ENCODE measurements around the gene DAB2IP. TPM values are rescaled to one million over a fixed set of nuclear protein-coding genes. Genes with fewer than 3 reads are reported as not detected.

The DAB2IP gene
- total RNA-seq, 2 donors from 2014 or later, result 38.0 to 47.0 TPM

- H3K9me3 ChIP-seq, result no peaks in the 10 kb centered on the region
- DNase-seq (ENCODE audit: low spot score), result no peak
- H3K4me3 ChIP-seq, result no peak overlapping the region
- no peaks in the 10 kb centered on the region for H3K27me3 ChIP-seq
- H3K36me3 ChIP-seq, result no peaks in the 10 kb centered on the region
- H3K27ac ChIP-seq, result no peak overlapping the region
- no peak for TF ChIP-seq CTCF (IDR thresholded peaks at IDR 0.05)
- H3K4me1 ChIP-seq, result no peaks in the 10 kb centered on the region
These were observed 160.8 kb downstream of the DAB2IP start for GRCh38 chr9:121812159-121812735.

- Histone ChIP-seq H3K27ac (no peak overlapping the region), H3K36me3 (no peaks in the 10 kb centered on the region), H3K4me1 (no peaks in the 10 kb centered on the region), H3K4me3 (no peak overlapping the region), H3K9me3 (no peaks in the 10 kb centered on the region), H3K27me3 (no peaks in the 10 kb centered on the region)
- TF ChIP-seq CTCF (IDR thresholded peaks at IDR 0.05), result no peak
- no peak for DNase-seq (ENCODE audit: low spot score)
These were observed 162.2 kb downstream of the DAB2IP start for GRCh38 chr9:121813519-121814210.

- H3K36me3 ChIP-seq, result no peaks in the 10 kb centered on the region
- no peaks in the 10 kb centered on the region for H3K9me3 ChIP-seq
- no peaks in the 10 kb centered on the region for H3K4me1 ChIP-seq
- no peak for DNase-seq (ENCODE audit: low spot score)
- no peak overlapping the region for H3K4me3 ChIP-seq
- no peak overlapping the region for H3K27ac ChIP-seq
- H3K27me3 ChIP-seq, result no peaks in the 10 kb centered on the region
- TF ChIP-seq CTCF (IDR thresholded peaks at IDR 0.05), result no peak
These were observed 163.2 kb downstream of the DAB2IP start for GRCh38 chr9:121814594-121814993.

- Histone ChIP-seq H3K9me3 (no peaks in the 10 kb centered on the region), H3K27me3 (no peaks in the 10 kb centered on the region), H3K27ac (no peak overlapping the region), H3K4me1 (no peaks in the 10 kb centered on the region), H3K4me3 (no peak overlapping the region), H3K36me3 (no peaks in the 10 kb centered on the region)
- no peak for DNase-seq (ENCODE audit: low spot score)
- no peak for TF ChIP-seq CTCF (IDR thresholded peaks at IDR 0.05)
These were observed 163.7 kb downstream of the DAB2IP start for GRCh38 chr9:121815084-121815483.

- H3K4me3 ChIP-seq, result no peak overlapping the region
- TF ChIP-seq CTCF (IDR thresholded peaks at IDR 0.05), result no peak
- DNase-seq (ENCODE audit: low spot score), result no peak
- no peaks in the 10 kb centered on the region for H3K27me3 ChIP-seq
- H3K4me1 ChIP-seq, result no peaks in the 10 kb centered on the region
- H3K9me3 ChIP-seq, result no peaks in the 10 kb centered on the region
- no peak overlapping the region for H3K27ac ChIP-seq
- H3K36me3 ChIP-seq, result no peaks in the 10 kb centered on the region
These were observed 164.4 kb downstream of the DAB2IP start for GRCh38 chr9:121815546-121816448.

All from right atrium auricular region (tissue), 2 donors.